Mesodermal cell (in vitro differentiated cells): ENCODE data around the gene WIPF1.
"Not testable (repeated sequence)": the region's sequence is repeated elsewhere in the genome, so short reads cannot be mapped to it uniquely, and the experiment has no call there.

ENCODE experiments used
- H3K27ac ChIP-seq: 2 replicates; pipeline ENCODE4 v1.7.0; 2013; ENCODE audit warnings: mild to moderate bottlenecking, low read depth, low read length, moderate library complexity; ENCODE audit not compliant: severe bottlenecking
- H3K36me3 ChIP-seq: 2 replicates; pipeline ENCODE4 v1.7.1; 2013; ENCODE audit warnings: mild to moderate bottlenecking, low read length, moderate library complexity; ENCODE audit not compliant: control insufficient read depth, insufficient read depth
- H3K4me1 ChIP-seq: one replicate; pipeline ENCODE4 v1.7.1; 2013; ENCODE audit warnings: mild to moderate bottlenecking, low read length; ENCODE audit not compliant: insufficient read depth, control insufficient read depth, poor library complexity, severe bottlenecking
- H3K4me3 ChIP-seq: 2 replicates; pipeline ENCODE4 v1.7.0; 2013; ENCODE audit warnings: low read length, control low read depth, mild to moderate bottlenecking; ENCODE audit not compliant: insufficient read depth, poor library complexity, severe bottlenecking; ENCODE audit errors: extremely low read depth
- H3K9me3 ChIP-seq: 2 replicates; pipeline ENCODE4 v1.7.1; 2013; ENCODE audit warnings: mild to moderate bottlenecking, low read length, moderate library complexity; ENCODE audit not compliant: control insufficient read depth
- WGBS, 2 experiments: methylation state at CpG; one replicate each; pipeline ENCODE4 v1.1.5; 2013; ENCODE audit warnings: missing lambda C conversion rate in 2 of 2; ENCODE audit not compliant: insufficient coverage in 2 of 2; 5-methylcytosine and 5-hydroxymethylcytosine counted together

WIPF1 gene

GRCh38 chr2:174554529-174555150, 43.0 kb downstream of the WIPF1 start:
- H3K4me1 ChIP-seq: no peaks in the 10 kb centered on the region
- H3K27ac ChIP-seq: no peak overlapping the region
- no peaks in the 10 kb centered on the region for H3K36me3 ChIP-seq
- WGBS, 2 experiments: 91 to 100% methylated on average over 3 of the region's 4 CpGs
- H3K4me3 ChIP-seq: no peak overlapping the region
- H3K9me3 ChIP-seq: no peaks in the 10 kb centered on the region

DNA sequence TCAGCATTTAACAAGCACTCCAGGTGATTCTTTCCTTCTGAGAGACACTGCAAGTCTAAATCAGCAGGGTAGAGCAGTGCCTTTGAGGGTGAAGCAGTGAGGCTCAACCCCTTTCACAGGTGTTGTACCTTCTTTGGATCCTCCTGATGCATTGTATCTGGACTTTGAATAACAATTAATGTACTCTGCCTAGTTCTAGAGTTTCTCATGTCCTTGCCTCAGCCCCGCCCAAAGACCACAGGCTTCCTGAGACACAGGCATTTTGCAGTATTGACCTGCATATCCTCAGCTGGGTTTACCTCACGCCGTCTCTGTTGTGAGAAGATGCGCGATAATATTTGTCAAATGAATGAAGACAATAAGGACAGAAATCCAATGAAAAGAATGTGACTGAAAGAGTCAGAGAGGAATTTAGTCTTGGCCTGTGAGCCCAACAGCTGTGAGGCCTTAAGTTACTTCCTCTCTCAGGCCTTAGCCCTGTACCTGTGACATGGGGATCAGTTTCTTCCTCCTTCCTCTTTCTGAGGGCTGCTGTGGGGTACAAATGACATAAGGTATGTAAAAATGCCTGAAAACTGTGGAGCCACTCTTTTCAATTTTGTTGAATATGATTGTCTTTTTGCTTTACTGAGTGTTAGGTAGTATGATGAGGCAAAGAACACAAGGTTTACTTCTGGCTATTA, 43.7 kb downstream of the WIPF1 start:
- no peak overlapping the region for H3K27ac ChIP-seq
- no peaks in the 10 kb centered on the region for H3K9me3 ChIP-seq
- no peaks in the 10 kb centered on the region for H3K4me1 ChIP-seq
- H3K36me3 ChIP-seq: no peaks in the 10 kb centered on the region
- no peak overlapping the region for H3K4me3 ChIP-seq
- 67 to 78% methylated on average over 5 of the region's 5 CpGs for WGBS, 2 experiments

GRCh38 chr2:174552880-174553279, 44.7 kb downstream of the WIPF1 start:
- Histone ChIP-seq H3K4me3 (no peak overlapping the region), H3K36me3 (no peaks in the 10 kb centered on the region), H3K4me1 (no peaks in the 10 kb centered on the region), H3K9me3 (no peaks in the 10 kb centered on the region), H3K27ac (no peak overlapping the region)
- 95 to 100% methylated on average over 2 to 3 of the region's 5 CpGs for WGBS, 2 experiments

DNA sequence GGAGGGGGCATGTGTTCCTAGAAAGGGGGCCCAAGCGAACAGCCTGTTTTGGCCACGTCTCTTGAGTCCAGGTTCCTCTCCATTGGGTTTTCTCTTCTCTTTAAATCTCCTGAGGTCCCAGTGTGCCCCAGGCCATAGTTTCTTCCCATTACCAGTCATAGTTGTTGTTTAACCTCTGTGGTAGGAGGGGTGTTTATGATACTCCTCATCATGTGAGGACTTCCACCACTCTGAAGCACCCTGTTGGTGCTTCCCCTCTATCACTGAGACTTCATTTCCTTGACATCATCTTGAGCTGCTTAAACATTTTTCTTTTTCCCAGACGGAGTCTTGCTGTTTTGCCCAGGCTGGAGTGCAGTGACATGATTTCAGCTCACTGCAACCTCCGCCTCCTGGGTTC, 45.9 kb downstream of the WIPF1 start:
- no peak overlapping the region for H3K27ac ChIP-seq
- H3K9me3 ChIP-seq: no peaks in the 10 kb centered on the region
- no peak overlapping the region for H3K4me3 ChIP-seq
- H3K4me1 ChIP-seq: no peaks in the 10 kb centered on the region
- 90 to 92% methylated on average over 2 of the region's 4 CpGs for WGBS, 2 experiments
- H3K36me3 ChIP-seq: no peaks in the 10 kb centered on the region

GRCh38 chr2:174548646-174549045, 49.0 kb downstream of the WIPF1 start:
- not testable (repeated sequence) for H3K4me3 ChIP-seq, H3K4me1 ChIP-seq, H3K27ac ChIP-seq, H3K36me3 ChIP-seq, H3K9me3 ChIP-seq
- WGBS, 2 experiments: 93% methylated on average over 17 to 18 of the region's 24 CpGs

DNA sequence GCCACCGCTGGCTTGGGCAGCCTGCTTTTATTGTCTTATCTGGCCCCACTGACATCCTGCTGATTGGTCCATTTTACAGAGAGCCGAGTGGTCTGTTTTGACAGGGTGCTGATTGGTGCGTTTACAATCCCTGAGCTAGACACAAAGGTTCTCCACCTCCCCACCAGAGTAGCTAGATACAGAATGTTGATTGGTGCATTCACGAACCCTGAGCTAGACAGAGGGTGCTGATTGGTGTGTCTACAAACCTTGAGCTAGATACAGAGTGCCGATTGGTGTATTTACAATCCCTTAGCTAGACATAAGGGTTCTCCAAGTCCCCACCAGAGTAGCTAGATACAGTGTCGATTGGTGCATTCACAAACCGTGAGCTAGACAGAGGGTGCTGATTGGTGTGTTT, 49.6 kb downstream of the WIPF1 start:
- WGBS, 2 experiments: 92 to 100% methylated on average over 1 to 2 of the region's 7 CpGs
- not testable (repeated sequence) for H3K36me3 ChIP-seq, H3K27ac ChIP-seq, H3K4me3 ChIP-seq, H3K9me3 ChIP-seq, H3K4me1 ChIP-seq

DNA sequence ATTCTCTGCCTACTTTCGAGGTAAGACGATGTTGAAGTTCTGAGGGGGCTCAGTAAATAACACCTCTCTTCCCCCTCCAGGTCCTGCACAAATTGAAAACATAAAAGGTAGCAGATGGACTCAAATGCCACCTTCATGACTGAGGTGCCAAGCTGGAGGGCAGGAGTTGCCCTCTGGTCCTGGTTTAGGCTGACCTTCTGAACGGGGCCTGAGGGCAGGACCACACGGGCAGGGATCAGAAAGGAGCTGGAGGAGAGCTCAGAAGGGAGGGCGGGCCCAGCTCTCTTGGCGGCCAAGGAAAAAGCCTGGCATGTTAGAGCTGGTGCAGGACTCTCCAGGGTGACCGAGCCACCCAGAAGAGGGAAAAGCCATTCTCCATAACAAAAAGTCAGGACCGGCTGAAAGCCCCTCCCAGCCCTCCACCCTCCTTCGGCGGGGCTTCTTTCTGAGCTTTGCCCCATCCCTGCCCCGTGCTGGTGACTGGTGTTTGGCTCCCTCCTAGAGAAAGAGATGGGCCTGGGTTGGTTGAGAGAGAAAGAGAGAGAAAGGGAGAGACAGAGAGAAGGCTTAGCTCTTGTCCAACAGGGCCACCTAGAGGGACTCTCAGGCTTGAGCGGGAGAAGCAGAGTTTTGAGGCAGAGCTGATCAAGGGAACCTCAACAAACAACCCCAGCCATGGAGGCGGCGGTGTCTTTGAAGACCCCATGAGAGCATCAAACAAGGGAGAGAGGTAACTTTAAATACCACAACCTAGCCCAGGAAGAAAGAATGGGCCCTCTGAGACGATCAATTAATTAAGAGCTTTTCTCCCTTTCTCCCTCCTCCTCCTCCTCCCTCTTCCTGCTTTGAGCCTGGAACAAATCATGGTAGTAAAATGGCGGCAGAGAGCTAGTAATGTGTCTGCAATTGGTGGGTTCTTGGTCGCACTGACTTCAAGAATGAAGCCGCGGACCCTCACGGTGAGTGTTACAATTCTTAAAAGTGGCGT, 50.8 kb downstream of the WIPF1 start:
- 71 to 75% methylated on average over 11 to 13 of the region's 21 CpGs for WGBS, 2 experiments
- Histone ChIP-seq H3K27ac (no peak overlapping the region), H3K4me3 (no peak overlapping the region), H3K9me3 (no peaks in the 10 kb centered on the region), H3K36me3 (no peaks in the 10 kb centered on the region), H3K4me1 (peaks cover 4% of the 10 kb centered on the region)

GRCh38 chr2:174545240-174545639, 52.4 kb downstream of the WIPF1 start:
- no peak overlapping the region for H3K27ac ChIP-seq
- peaks cover 4% of the 10 kb centered on the region for H3K4me1 ChIP-seq
- 80% methylated on average over 1 of the region's 3 CpGs; no CpG with 5 or more reads in 1 of the 2 experiments for WGBS, 2 experiments
- no peak overlapping the region for H3K4me3 ChIP-seq
- no peaks in the 10 kb centered on the region for H3K9me3 ChIP-seq
- no peaks in the 10 kb centered on the region for H3K36me3 ChIP-seq

DNA sequence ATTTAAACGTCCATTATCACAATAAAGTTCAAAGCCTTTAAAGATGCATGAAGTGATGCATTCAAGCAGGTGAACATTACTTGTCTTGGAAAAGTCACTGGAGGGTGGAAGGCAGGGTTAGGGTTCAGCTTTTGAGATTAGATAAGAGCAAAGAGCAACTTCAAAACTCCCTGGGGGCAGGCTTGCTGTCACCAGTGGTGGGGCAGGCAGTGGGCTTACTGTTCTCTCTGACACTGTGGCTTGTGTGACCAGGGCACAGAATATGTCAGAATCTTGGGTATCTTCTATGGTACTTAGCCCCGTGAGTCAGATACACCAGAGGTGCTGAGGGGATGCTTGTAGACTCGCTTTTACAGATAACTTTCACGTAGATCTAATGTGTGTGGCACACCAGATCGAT, 52.8 kb downstream of the WIPF1 start:
- peaks cover 4% of the 10 kb centered on the region for H3K4me1 ChIP-seq
- no peak overlapping the region for H3K4me3 ChIP-seq
- no peaks in the 10 kb centered on the region for H3K9me3 ChIP-seq
- 92% methylated on average over 4 of the region's 5 CpGs for WGBS, 2 experiments
- no peaks in the 10 kb centered on the region for H3K36me3 ChIP-seq
- no peak overlapping the region for H3K27ac ChIP-seq

- H3K9me3 ChIP-seq: no peaks in the 10 kb centered on the region
- H3K4me1 ChIP-seq: peaks cover 4% of the 10 kb centered on the region
- WGBS, 2 experiments: 94 to 95% methylated on average over 2 of the region's 3 CpGs
- no peak overlapping the region for H3K4me3 ChIP-seq
- H3K36me3 ChIP-seq: no peaks in the 10 kb centered on the region
- H3K27ac ChIP-seq: no peak overlapping the region
These were observed 53.4 kb downstream of the WIPF1 start for GRCh38 chr2:174544156-174544555.
